Glomerular visceral epithelial cell (primary cell): ENCODE data around the gene DDX53.

Source experiments
- DNase-seq: peaks from one replicate; pipeline ENCODE4 v3.0.0-alpha.2; 2016; ENCODE audit errors: extremely low spot score

Gene DDX53

GRCh38 chrX:23048806-23049573, 49.2 kb downstream of the DDX53 start:
- no peak for DNase-seq

- DNase-seq: no peak
Measured at GRCh38 chrX:23052324-23052723, 52.6 kb downstream of the DDX53 start.
